GM23338 (cell line): ENCODE measurements around the gene RIMS1. TPM values are rescaled to one million over a fixed set of nuclear protein-coding genes. Genes with fewer than 3 reads are reported as not detected.

Experiments used
- ATAC-seq: fragments of 200-7000 bp; cut with Tn5 transposase; 3 replicates; pipeline ENCODE4 v1.9.1; 2020
- DNase-seq: peaks from one replicate; pipeline ENCODE4 v3.0.0-alpha.2; 2015; ENCODE audit warnings: low spot score
- H2AFZ ChIP-seq: fragments of 200-600 bp; sonication (generic); 2 replicates; pipeline ENCODE4 v1.8.0; 2016; ENCODE audit warnings: antibody characterized with exemption, mild to moderate bottlenecking, moderate library complexity
- H3F3A ChIP-seq: fragments of 200-600 bp; sonication (generic); replicated peaks from 2 replicates; pipeline ENCODE4 v1.8.0; 2017; ENCODE audit warnings: antibody characterized with exemption, mixed run types, low read depth
- H3K27ac ChIP-seq: fragments of 200-600 bp; sonication (generic); 2 replicates; pipeline ENCODE4 v1.6.1; 2016; ENCODE audit warnings: low read depth
- H3K27me3 ChIP-seq: fragments of 200-600 bp; sonication (generic); 2 replicates; pipeline ENCODE4 v1.8.0; 2016; ENCODE audit warnings: mild to moderate bottlenecking, mixed run types, moderate library complexity; ENCODE audit not compliant: insufficient read depth
- H3K36me3 ChIP-seq: fragments of 200-600 bp; sonication (generic); 2 replicates; pipeline ENCODE4 v1.8.0; 2016; ENCODE audit warnings: mild to moderate bottlenecking; ENCODE audit not compliant: insufficient read depth
- H3K4me1 ChIP-seq: fragments of 200-600 bp; sonication (generic); 2 replicates; pipeline ENCODE4 v1.8.0; 2016; ENCODE audit warnings: mild to moderate bottlenecking, moderate library complexity; ENCODE audit not compliant: insufficient read depth
- H3K4me2 ChIP-seq: fragments of 200-600 bp; sonication (generic); 2 replicates; pipeline ENCODE4 v1.7.1; 2017; ENCODE audit warnings: mixed run types
- H3K4me3 ChIP-seq: fragments of 200-600 bp; sonication (generic); 2 replicates; pipeline ENCODE4 v1.6.1; 2016; ENCODE audit warnings: mixed run types
- H3K79me2 ChIP-seq: fragments of 200-600 bp; sonication (generic); replicated peaks from 2 replicates; pipeline ENCODE4 v1.8.0; 2017; ENCODE audit warnings: mild to moderate bottlenecking; ENCODE audit not compliant: insufficient read depth
- H3K9me2 ChIP-seq: fragments of 200-600 bp; sonication (generic); 2 replicates; pipeline ENCODE4 v1.8.0; 2017; ENCODE audit not compliant: insufficient read depth
- H4K20me1 ChIP-seq: fragments of 200-600 bp; sonication (generic); replicated peaks from 2 replicates; pipeline ENCODE4 v1.8.0; 2017; ENCODE audit warnings: mild to moderate bottlenecking; ENCODE audit not compliant: insufficient read depth
- H3K27ac Mint-ChIP-seq: 2 replicates; pipeline ENCODE4 v1.8.0; 2020; ENCODE audit warnings: inconsistent platforms, mild to moderate bottlenecking, moderate library complexity, mixed read lengths
- H3K27me3 Mint-ChIP-seq: 3 replicates; pipeline ENCODE4 v1.8.0; 2022; ENCODE audit warnings: low read depth, mild to moderate bottlenecking, moderate library complexity, mixed read lengths, inconsistent platforms; ENCODE audit not compliant: insufficient read depth, poor library complexity
- H3K36me3 Mint-ChIP-seq: 3 replicates; pipeline ENCODE4 v1.8.0; 2021; ENCODE audit warnings: low read depth, mild to moderate bottlenecking, inconsistent platforms, moderate library complexity, mixed read lengths
- H3K4me1 Mint-ChIP-seq: 3 replicates; pipeline ENCODE4 v1.8.0; 2020; ENCODE audit warnings: mild to moderate bottlenecking, inconsistent platforms, mixed read lengths
- H3K4me3 Mint-ChIP-seq: 3 replicates; pipeline ENCODE4 v1.8.0; 2021; ENCODE audit warnings: moderate library complexity, mild to moderate bottlenecking, inconsistent platforms, mixed read lengths
- H3K9me3 Mint-ChIP-seq: 3 replicates; pipeline ENCODE4 v1.8.0; 2020; ENCODE audit warnings: moderate library complexity, mild to moderate bottlenecking, inconsistent platforms, mixed read lengths
- CREB1 ChIP-seq: fragments of 250-450 bp; sonication (Bioruptor Pico); IDR thresholded peaks from 2 replicates; pipeline ENCODE4 v1.5.0; 2020; ENCODE audit warnings: low read depth, mild to moderate bottlenecking, moderate library complexity
- EZH2 ChIP-seq: fragments of 200-600 bp; sonication (generic); IDR thresholded peaks from one replicate; pipeline ENCODE4 v1.8.0; 2017; ENCODE audit warnings: antibody characterized with exemption, mild to moderate bottlenecking, low read depth; ENCODE audit not compliant: unreplicated experiment
- EZH2phosphoT487 ChIP-seq: fragments of 200-600 bp; sonication (generic); IDR thresholded peaks from one replicate; pipeline ENCODE4 v1.8.1; 2018; ENCODE audit warnings: antibody characterized with exemption; ENCODE audit not compliant: unreplicated experiment
- JUNB ChIP-seq: IDR thresholded peaks from one replicate; pipeline ENCODE4 v1.6.1; 2016; ENCODE audit warnings: antibody characterized with exemption; ENCODE audit not compliant: unreplicated experiment
- NANOG ChIP-seq: IDR thresholded peaks from 2 replicates; pipeline ENCODE4 v1.6.1; 2016; ENCODE audit warnings: antibody characterized with exemption, borderline replicate concordance
- POLR2AphosphoS5 ChIP-seq: IDR thresholded peaks from 2 replicates; pipeline ENCODE4 v1.6.1; 2016; ENCODE audit warnings: antibody characterized with exemption, low read depth
- ZNF114 ChIP-seq: fragments of 250-450 bp; sonication (Bioruptor Pico); IDR thresholded peaks from 2 replicates; pipeline ENCODE4 v1.5.0; 2020; ENCODE audit warnings: mild to moderate bottlenecking, moderate library complexity
- ZNF331 ChIP-seq: fragments of 250-450 bp; sonication (Bioruptor Pico); IDR thresholded peaks from 2 replicates; pipeline ENCODE4 v1.5.0; 2020; ENCODE audit warnings: low read depth, mild to moderate bottlenecking, moderate library complexity
- polyA plus RNA-seq: library from polyadenylated mRNA; unstranded; fragments of >200 nt; fragmentation: Nextera tagmentation; extraction: Ambion mirVana; gene quantifications from 2 replicates; pipeline ENCODE4 v1.2.1, GENCODE V29; 2016
- total RNA-seq: library from RNA; depleted of rRNA; stranded (reverse); fragments of >200 nt; shearing (Covaris generic); gene quantifications from 2 replicates; pipeline ENCODE4 v1.2.3, GENCODE V29; 2014
- TF ChIP-seq, protein P1 (sequence below), 2 experiments: fragments of 200-600 bp in 1 of 2; sonication (generic) in 1 of 2; conservative IDR thresholded peaks; 2 replicates each; pipeline versions ENCODE4 v1.5.1 to v1.6.1; 2016 to 2017; ENCODE audit warnings: antibody characterized with exemption in 2 of 2, low read depth in 2 of 2, mild to moderate bottlenecking in 2 of 2, moderate library complexity in 1 of 2
- TF ChIP-seq, protein P2 (sequence below): fragments of 250-450 bp; sonication (Bioruptor Pico); IDR thresholded peaks from 2 replicates; pipeline ENCODE4 v1.5.0; 2020; ENCODE audit warnings: mild to moderate bottlenecking, moderate library complexity
- TF ChIP-seq, protein P3 (sequence below): IDR thresholded peaks from one replicate; pipeline ENCODE4 v1.6.1; 2018; ENCODE audit warnings: antibody characterized with exemption; ENCODE audit not compliant: unreplicated experiment

The RIMS1 gene
- total and polyA plus RNA-seq, 2 experiments from 2014 or later, result 0.89 to 4.0 TPM

DNA sequence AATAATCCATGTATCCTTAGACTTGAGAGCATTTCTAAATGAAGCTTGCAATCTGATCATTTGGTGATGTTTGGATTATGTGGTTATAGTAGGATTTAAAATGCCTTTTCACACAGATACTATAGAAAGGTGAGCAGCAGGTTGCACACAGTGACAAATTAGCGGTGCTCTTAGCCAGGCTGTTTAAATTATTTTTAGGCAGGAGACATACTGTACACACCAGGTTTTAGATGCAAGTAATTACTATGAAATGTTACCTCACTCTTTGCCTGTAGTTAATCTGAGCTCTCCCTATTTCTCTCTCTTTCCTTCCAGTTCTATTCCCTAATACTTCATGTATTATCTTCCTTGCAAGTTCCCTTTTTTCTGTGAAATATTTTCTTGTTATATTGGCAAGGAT lies 191.7 kb downstream of the RIMS1 start:
- Histone ChIP-seq H3F3A (no peaks in the 10 kb centered on the region), H3K4me1 (peaks cover 10% of the 10 kb centered on the region; the same call in 1 of the 2 replicates), H3K36me3 (no peaks in the 10 kb centered on the region), H3K4me3 (no peak overlapping the region), H3K9me2 (no peaks in the 10 kb centered on the region; the same call in 1 of the 2 replicates), H3K27me3 (no peaks in the 10 kb centered on the region), H3K27ac (no peak overlapping the region), H3K79me2 (no peaks in the 10 kb centered on the region), H4K20me1 (no peaks in the 10 kb centered on the region), H3K4me2 (no peak overlapping the region), H2AFZ (no peak overlapping the region)
- TF ChIP-seq ZNF331 (CRISPR knock-in tag) (no peak), JUNB (no peak), EZH2 (no peak), POLR2AphosphoS5 (no peak), EZH2phosphoT487 (no peak), NANOG (no peak), CREB1 (CRISPR knock-in tag) (no peak), ZNF114 (CRISPR knock-in tag) (no peak)
- TF ChIP-seq, protein P1, sequence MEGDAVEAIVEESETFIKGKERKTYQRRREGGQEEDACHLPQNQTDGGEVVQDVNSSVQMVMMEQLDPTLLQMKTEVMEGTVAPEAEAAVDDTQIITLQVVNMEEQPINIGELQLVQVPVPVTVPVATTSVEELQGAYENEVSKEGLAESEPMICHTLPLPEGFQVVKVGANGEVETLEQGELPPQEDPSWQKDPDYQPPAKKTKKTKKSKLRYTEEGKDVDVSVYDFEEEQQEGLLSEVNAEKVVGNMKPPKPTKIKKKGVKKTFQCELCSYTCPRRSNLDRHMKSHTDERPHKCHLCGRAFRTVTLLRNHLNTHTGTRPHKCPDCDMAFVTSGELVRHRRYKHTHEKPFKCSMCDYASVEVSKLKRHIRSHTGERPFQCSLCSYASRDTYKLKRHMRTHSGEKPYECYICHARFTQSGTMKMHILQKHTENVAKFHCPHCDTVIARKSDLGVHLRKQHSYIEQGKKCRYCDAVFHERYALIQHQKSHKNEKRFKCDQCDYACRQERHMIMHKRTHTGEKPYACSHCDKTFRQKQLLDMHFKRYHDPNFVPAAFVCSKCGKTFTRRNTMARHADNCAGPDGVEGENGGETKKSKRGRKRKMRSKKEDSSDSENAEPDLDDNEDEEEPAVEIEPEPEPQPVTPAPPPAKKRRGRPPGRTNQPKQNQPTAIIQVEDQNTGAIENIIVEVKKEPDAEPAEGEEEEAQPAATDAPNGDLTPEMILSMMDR (conservative IDR thresholded peaks at IDR 0.05; ENCODE audit: low read depth in 2 of 2), result no peak
- TF ChIP-seq, protein P2, sequence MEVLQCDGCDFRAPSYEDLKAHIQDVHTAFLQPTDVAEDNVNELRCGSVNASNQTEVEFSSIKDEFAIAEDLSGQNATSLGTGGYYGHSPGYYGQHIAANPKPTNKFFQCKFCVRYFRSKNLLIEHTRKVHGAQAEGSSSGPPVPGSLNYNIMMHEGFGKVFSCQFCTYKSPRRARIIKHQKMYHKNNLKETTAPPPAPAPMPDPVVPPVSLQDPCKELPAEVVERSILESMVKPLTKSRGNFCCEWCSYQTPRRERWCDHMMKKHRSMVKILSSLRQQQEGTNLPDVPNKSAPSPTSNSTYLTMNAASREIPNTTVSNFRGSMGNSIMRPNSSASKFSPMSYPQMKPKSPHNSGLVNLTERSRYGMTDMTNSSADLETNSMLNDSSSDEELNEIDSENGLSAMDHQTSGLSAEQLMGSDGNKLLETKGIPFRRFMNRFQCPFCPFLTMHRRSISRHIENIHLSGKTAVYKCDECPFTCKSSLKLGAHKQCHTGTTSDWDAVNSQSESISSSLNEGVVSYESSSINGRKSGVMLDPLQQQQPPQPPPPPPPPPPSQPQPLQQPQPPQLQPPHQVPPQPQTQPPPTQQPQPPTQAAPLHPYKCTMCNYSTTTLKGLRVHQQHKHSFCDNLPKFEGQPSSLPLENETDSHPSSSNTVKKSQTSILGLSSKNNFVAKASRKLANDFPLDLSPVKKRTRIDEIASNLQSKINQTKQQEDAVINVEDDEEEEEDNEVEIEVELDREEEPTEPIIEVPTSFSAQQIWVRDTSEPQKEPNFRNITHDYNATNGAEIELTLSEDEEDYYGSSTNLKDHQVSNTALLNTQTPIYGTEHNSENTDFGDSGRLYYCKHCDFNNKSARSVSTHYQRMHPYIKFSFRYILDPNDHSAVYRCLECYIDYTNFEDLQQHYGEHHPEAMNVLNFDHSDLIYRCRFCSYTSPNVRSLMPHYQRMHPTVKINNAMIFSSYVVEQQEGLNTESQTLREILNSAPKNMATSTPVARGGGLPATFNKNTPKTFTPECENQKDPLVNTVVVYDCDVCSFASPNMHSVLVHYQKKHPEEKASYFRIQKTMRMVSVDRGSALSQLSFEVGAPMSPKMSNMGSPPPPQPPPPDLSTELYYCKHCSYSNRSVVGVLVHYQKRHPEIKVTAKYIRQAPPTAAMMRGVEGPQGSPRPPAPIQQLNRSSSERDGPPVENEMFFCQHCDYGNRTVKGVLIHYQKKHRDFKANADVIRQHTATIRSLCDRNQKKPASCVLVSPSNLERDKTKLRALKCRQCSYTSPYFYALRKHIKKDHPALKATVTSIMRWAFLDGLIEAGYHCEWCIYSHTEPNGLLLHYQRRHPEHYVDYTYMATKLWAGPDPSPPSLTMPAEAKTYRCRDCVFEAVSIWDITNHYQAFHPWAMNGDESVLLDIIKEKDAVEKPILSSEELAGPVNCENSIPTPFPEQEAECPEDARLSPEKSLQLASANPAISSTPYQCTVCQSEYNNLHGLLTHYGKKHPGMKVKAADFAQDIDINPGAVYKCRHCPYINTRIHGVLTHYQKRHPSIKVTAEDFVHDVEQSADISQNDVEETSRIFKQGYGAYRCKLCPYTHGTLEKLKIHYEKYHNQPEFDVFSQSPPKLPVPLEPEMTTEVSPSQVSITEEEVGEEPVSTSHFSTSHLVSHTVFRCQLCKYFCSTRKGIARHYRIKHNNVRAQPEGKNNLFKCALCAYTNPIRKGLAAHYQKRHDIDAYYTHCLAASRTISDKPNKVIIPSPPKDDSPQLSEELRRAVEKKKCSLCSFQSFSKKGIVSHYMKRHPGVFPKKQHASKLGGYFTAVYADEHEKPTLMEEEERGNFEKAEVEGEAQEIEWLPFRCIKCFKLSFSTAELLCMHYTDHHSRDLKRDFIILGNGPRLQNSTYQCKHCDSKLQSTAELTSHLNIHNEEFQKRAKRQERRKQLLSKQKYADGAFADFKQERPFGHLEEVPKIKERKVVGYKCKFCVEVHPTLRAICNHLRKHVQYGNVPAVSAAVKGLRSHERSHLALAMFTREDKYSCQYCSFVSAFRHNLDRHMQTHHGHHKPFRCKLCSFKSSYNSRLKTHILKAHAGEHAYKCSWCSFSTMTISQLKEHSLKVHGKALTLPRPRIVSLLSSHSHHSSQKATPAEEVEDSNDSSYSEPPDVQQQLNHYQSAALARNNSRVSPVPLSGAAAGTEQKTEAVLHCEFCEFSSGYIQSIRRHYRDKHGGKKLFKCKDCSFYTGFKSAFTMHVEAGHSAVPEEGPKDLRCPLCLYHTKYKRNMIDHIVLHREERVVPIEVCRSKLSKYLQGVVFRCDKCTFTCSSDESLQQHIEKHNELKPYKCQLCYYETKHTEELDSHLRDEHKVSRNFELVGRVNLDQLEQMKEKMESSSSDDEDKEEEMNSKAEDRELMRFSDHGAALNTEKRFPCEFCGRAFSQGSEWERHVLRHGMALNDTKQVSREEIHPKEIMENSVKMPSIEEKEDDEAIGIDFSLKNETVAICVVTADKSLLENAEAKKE (CRISPR knock-in tag), result no peak
- TF ChIP-seq, protein P3, sequence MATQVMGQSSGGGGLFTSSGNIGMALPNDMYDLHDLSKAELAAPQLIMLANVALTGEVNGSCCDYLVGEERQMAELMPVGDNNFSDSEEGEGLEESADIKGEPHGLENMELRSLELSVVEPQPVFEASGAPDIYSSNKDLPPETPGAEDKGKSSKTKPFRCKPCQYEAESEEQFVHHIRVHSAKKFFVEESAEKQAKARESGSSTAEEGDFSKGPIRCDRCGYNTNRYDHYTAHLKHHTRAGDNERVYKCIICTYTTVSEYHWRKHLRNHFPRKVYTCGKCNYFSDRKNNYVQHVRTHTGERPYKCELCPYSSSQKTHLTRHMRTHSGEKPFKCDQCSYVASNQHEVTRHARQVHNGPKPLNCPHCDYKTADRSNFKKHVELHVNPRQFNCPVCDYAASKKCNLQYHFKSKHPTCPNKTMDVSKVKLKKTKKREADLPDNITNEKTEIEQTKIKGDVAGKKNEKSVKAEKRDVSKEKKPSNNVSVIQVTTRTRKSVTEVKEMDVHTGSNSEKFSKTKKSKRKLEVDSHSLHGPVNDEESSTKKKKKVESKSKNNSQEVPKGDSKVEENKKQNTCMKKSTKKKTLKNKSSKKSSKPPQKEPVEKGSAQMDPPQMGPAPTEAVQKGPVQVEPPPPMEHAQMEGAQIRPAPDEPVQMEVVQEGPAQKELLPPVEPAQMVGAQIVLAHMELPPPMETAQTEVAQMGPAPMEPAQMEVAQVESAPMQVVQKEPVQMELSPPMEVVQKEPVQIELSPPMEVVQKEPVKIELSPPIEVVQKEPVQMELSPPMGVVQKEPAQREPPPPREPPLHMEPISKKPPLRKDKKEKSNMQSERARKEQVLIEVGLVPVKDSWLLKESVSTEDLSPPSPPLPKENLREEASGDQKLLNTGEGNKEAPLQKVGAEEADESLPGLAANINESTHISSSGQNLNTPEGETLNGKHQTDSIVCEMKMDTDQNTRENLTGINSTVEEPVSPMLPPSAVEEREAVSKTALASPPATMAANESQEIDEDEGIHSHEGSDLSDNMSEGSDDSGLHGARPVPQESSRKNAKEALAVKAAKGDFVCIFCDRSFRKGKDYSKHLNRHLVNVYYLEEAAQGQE, result no peak
- DNase-seq, result no peak
- H3K4me1 Mint-ChIP-seq, result peaks cover 16% of the 10 kb centered on the region
- no peak overlapping the region for H3K4me3 Mint-ChIP-seq
- no peaks in the 10 kb centered on the region; the same call in 2 of the 3 replicates for H3K9me3 Mint-ChIP-seq
- no peak overlapping the region for H3K27ac Mint-ChIP-seq
- no peaks in the 10 kb centered on the region for H3K36me3 Mint-ChIP-seq
- H3K27me3 Mint-ChIP-seq, result no peaks in the 10 kb centered on the region
- no peak for ATAC-seq
